ENCODE results near the gene PRTFDC1.

Gene PRTFDC1

GRCh38 chr10:24889639-24890038 lies 62.8 kb downstream of the PRTFDC1 start:
- Histone ChIP-seq H2AFZ (ENCODE audit: low read depth) (no peak overlapping the region), H3K79me2 (ENCODE audit: insufficient read depth, low read depth) (no peaks in the 10 kb centered on the region), H3K36me3 (ENCODE audit: insufficient read depth) (no peaks in the 10 kb centered on the region), H3K9ac (no peak overlapping the region), H3K4me3 (IDR thresholded peaks at IDR 0.05; ENCODE audit: insufficient read depth, low read depth, low read length) (no peak overlapping the region), H3K4me2 (no peak overlapping the region), H4K20me1 (ENCODE audit: insufficient read depth) (no peaks in the 10 kb centered on the region), H3K27me3 (ENCODE audit: insufficient read depth, low read depth) (no peaks in the 10 kb centered on the region), H3K27ac (no peak overlapping the region), H3K4me1 (ENCODE audit: low read depth, poor library complexity, severe bottlenecking) (no peaks in the 10 kb centered on the region)
- TF ChIP-seq, protein P1, sequence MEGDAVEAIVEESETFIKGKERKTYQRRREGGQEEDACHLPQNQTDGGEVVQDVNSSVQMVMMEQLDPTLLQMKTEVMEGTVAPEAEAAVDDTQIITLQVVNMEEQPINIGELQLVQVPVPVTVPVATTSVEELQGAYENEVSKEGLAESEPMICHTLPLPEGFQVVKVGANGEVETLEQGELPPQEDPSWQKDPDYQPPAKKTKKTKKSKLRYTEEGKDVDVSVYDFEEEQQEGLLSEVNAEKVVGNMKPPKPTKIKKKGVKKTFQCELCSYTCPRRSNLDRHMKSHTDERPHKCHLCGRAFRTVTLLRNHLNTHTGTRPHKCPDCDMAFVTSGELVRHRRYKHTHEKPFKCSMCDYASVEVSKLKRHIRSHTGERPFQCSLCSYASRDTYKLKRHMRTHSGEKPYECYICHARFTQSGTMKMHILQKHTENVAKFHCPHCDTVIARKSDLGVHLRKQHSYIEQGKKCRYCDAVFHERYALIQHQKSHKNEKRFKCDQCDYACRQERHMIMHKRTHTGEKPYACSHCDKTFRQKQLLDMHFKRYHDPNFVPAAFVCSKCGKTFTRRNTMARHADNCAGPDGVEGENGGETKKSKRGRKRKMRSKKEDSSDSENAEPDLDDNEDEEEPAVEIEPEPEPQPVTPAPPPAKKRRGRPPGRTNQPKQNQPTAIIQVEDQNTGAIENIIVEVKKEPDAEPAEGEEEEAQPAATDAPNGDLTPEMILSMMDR (conservative IDR thresholded peaks at IDR 0.05; ENCODE audit: low read depth, low read length): no peak

DNA sequence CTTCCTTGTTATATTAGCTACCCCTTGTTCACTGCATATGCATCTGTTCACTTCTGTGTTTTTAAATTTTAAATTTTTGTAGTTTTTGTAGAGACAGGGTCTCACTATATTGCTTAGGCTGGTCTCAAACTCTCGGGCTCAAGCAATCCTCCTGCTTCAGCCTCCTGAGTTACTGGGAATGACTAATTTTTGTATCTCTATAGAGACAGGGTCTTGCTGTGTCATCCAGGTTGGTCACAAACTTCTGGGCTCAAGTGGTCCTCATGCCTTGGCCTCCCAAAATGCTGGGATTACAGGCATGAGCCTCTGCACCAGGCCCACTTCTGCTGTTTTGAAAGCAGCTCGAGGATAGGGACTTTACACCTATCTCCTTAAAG lies 64.6 kb downstream of the PRTFDC1 start:
- Histone ChIP-seq H3K27me3 (ENCODE audit: insufficient read depth, low read depth) (no peaks in the 10 kb centered on the region), H3K36me3 (ENCODE audit: insufficient read depth) (no peaks in the 10 kb centered on the region), H3K27ac (no peak overlapping the region), H2AFZ (ENCODE audit: low read depth) (no peak overlapping the region), H4K20me1 (ENCODE audit: insufficient read depth) (no peaks in the 10 kb centered on the region), H3K9ac (no peak overlapping the region), H3K4me3 (IDR thresholded peaks at IDR 0.05; ENCODE audit: insufficient read depth, low read depth, low read length) (no peak overlapping the region), H3K4me1 (ENCODE audit: low read depth, poor library complexity, severe bottlenecking) (no peaks in the 10 kb centered on the region), H3K79me2 (ENCODE audit: insufficient read depth, low read depth) (no peaks in the 10 kb centered on the region), H3K4me2 (no peak overlapping the region)
- TF ChIP-seq, protein P1 (conservative IDR thresholded peaks at IDR 0.05; ENCODE audit: low read depth, low read length): no peak

- H3K27ac ChIP-seq: no peak overlapping the region
- TF ChIP-seq, protein P1 (conservative IDR thresholded peaks at IDR 0.05; ENCODE audit: low read depth, low read length): no peak
- no peaks in the 10 kb centered on the region for H3K27me3 ChIP-seq (ENCODE audit: insufficient read depth, low read depth)
- no peak overlapping the region for H3K4me2 ChIP-seq
- H3K79me2 ChIP-seq (ENCODE audit: insufficient read depth, low read depth): no peaks in the 10 kb centered on the region
- H3K4me1 ChIP-seq (ENCODE audit: low read depth, poor library complexity, severe bottlenecking): peaks cover 12% of the 10 kb centered on the region
- no peaks in the 10 kb centered on the region for H4K20me1 ChIP-seq (ENCODE audit: insufficient read depth)
- no peak overlapping the region for H3K4me3 ChIP-seq (IDR thresholded peaks at IDR 0.05; ENCODE audit: insufficient read depth, low read depth, low read length)
- H3K36me3 ChIP-seq (ENCODE audit: insufficient read depth): no peaks in the 10 kb centered on the region
- H2AFZ ChIP-seq (ENCODE audit: low read depth): no peak overlapping the region
- H3K9ac ChIP-seq: no peak overlapping the region
Observed at GRCh38 chr10:24886290-24886680, 66.1 kb downstream of the PRTFDC1 start.

DNA sequence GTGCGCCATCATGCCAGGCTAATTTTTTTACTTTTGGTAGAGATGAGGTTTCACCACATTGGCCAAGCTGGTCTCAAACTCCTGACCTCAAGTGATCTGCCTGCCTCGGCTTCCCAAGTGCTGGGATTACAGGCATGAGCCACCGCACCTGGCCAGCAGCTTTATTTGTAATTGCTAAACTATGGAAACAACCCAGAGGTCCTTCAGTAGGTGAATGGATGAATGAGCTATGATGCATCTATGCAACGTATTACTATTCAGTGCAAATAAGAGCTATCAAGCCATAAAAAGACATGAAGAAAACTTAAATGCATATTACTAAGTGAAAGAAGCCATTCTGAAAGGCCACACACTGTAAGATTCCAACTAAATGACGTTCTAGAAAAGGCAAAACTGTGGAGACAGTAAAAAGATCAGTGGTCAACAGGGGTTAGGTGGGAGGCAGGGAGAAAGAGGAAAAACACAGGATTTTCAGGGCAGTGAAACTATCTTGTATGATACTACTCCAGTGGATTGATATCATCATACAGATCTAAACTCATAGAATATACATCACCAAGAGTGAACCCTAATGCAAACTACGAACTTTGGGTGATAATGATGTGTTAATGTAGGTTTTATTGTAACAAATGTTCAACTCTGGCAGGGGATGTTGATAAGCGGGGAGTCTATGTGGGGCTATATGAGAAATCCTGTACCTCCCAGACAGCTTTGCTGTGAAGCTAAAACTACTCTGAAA lies 66.7 kb downstream of the PRTFDC1 start:
- H3K4me1 ChIP-seq (ENCODE audit: low read depth, poor library complexity, severe bottlenecking): peaks cover 12% of the 10 kb centered on the region
- H3K27me3 ChIP-seq (ENCODE audit: insufficient read depth, low read depth): no peaks in the 10 kb centered on the region
- no peaks in the 10 kb centered on the region for H3K36me3 ChIP-seq (ENCODE audit: insufficient read depth)
- H3K9ac ChIP-seq: no peak overlapping the region
- H3K4me3 ChIP-seq (IDR thresholded peaks at IDR 0.05; ENCODE audit: insufficient read depth, low read depth, low read length): no peak overlapping the region
- no peaks in the 10 kb centered on the region for H4K20me1 ChIP-seq (ENCODE audit: insufficient read depth)
- H3K4me2 ChIP-seq: no peak overlapping the region
- H3K79me2 ChIP-seq (ENCODE audit: insufficient read depth, low read depth): no peaks in the 10 kb centered on the region
- H3K27ac ChIP-seq: no peak overlapping the region
- no peak overlapping the region for H2AFZ ChIP-seq (ENCODE audit: low read depth)
- TF ChIP-seq, protein P1 (conservative IDR thresholded peaks at IDR 0.05; ENCODE audit: low read depth, low read length): no peak

All from KMS-11 (cell line).